Spleen (tissue), 11 donors: Measurements from ENCODE around the gene HMGB3. TPM values are rescaled to one million over a fixed set of nuclear protein-coding genes. Genes with fewer than 3 reads are reported as not detected.
A peak's percentile ranks its signal among the peaks of the same experiment; 100 is the strongest.

Experiments
- DNase-seq: peaks from one replicate; pipeline ENCODE4 v3.0.0-alpha.2; 2020
- H3K27ac ChIP-seq, 8 donors: fragments of 200-600 bp; sonication (generic) in 7 of 8; 1 replicate in 4 of 8; 2 replicates in 4 of 8; pipeline versions ENCODE4 v1.5.0 to v1.8.0; 2016 to 2021; ENCODE audit warnings: inconsistent platforms in 4 of 8, mild to moderate bottlenecking in 4 of 8, moderate library complexity in 1 of 8
- H3K27me3 ChIP-seq, 7 donors: fragments of 200-600 bp; sonication (generic) in 6 of 7; replicated peaks in 1 of 7; 1 replicate in 4 of 7; 2 replicates in 3 of 7; pipeline versions ENCODE4 v1.5.0 to v1.8.0; 2016 to 2021; ENCODE audit warnings: inconsistent platforms in 3 of 7, mild to moderate bottlenecking in 1 of 7
- H3K36me3 ChIP-seq, 6 donors: fragments of 200-600 bp; sonication (generic) in 5 of 6; 1 replicate in 4 of 6; 2 replicates in 2 of 6; pipeline versions ENCODE4 v1.5.0 to v1.8.0; 2016 to 2021; ENCODE audit warnings: inconsistent platforms in 2 of 6
- H3K4me1 ChIP-seq, 6 donors: fragments of 200-600 bp; sonication (generic) in 5 of 6; 1 replicate in 3 of 6; 2 replicates in 3 of 6; pipeline versions ENCODE4 v1.5.0 to v1.8.0; 2016 to 2021; ENCODE audit warnings: inconsistent platforms in 3 of 6
- H3K4me3 ChIP-seq, 8 donors: fragments of 200-600 bp; sonication (generic) in 7 of 8; 1 replicate in 4 of 8; 2 replicates in 4 of 8; pipeline versions ENCODE4 v1.5.0 to v1.8.0; 2016 to 2021; ENCODE audit warnings: inconsistent platforms in 4 of 8, mild to moderate bottlenecking in 4 of 8, moderate library complexity in 2 of 8
- H3K9me3 ChIP-seq, 8 donors: fragments of 200-600 bp; sonication (generic) in 7 of 8; 1 replicate in 4 of 8; 2 replicates in 4 of 8; pipeline versions ENCODE4 v1.5.0 to v1.8.0; 2016 to 2021; ENCODE audit warnings: inconsistent platforms in 4 of 8
- CTCF ChIP-seq, 11 experiments: fragments of 200-600 bp in 7 of 11; fragments of 450-650 bp in 4 of 11; sonication (generic) in 4 of 11; IDR thresholded peaks in 8 of 11; conservative IDR thresholded peaks in 3 of 11; 1 replicate in 7 of 11; 2 replicates in 4 of 11; pipeline versions ENCODE4 v1.4.0 to v1.8.0; 2016 to 2021; ENCODE audit warnings: antibody characterized with exemption in 11 of 11, inconsistent platforms in 4 of 11, mild to moderate bottlenecking in 1 of 11
- POLR2A ChIP-seq, 3 donors: fragments of 450-650 bp; IDR thresholded peaks; one replicate each; pipeline ENCODE4 v1.5.1; 2017; ENCODE audit warnings: antibody characterized with exemption in 3 of 3, mild to moderate bottlenecking in 1 of 3
- POLR2AphosphoS5 ChIP-seq, 3 donors: sonication (generic); formaldehyde crosslinking; IDR thresholded peaks; one replicate each; pipeline ENCODE4 v1.5.1; 2017; ENCODE audit warnings: antibody characterized with exemption in 3 of 3
- WGBS, 5 donors: extraction: QIAGEN DNeasy Blood & Tissue Kit in 3 of 5; methylation state at CpG; one replicate each; pipeline versions ENCODE4 v1.1.5 to v1.1.7; 2013 to 2018; 5-methylcytosine and 5-hydroxymethylcytosine counted together
- intact Hi-C: fragments of 100-400 bp; cut with DNase I; formaldehyde crosslinking; loops from one replicate; pipeline ENCODE4 v1.15.0; 2023; ENCODE audit warnings: low total_unique reads
- polyA plus RNA-seq, 3 donors: library from polyadenylated mRNA; stranded (reverse); fragments of 200-250 nt; gene quantifications; one replicate each; pipeline ENCODE4 v1.2.1, GENCODE V29; 2013
- total RNA-seq, 7 donors: library from RNA; depleted of rRNA in 3 of 7; stranded (reverse); fragments of >200 nt in 3 of 7; fragmentation: NEBNext Ultra II Directional in 4 of 7; extraction: Animal tissue kit (Norgen Biotek cat#: 25700) in 4 of 7; gene quantifications; one replicate each; pipeline versions ENCODE4 v1.1.0 to v1.2.1, GENCODE V29; 2016 to 2021
- donor health status: healthy with polysubstance abuse.
- donor health status: DM: no; HTN: no; CAD: no; lungs with moderate emphysema.
- donor health status: DM: no; HTN: no; CAD: no.
- donor health status: Bipolar disorder and iron deficiency.
- donor health status: healthy.
- donor health status: DM: no; HTN: no; CAD: no.
- donor health status: DM: yes; HTN: yes; CAD: no.

Gene HMGB3
- total and polyA plus RNA-seq, 10 donors, result 5.0 to 27.3 (median 10.1) TPM

DNA sequence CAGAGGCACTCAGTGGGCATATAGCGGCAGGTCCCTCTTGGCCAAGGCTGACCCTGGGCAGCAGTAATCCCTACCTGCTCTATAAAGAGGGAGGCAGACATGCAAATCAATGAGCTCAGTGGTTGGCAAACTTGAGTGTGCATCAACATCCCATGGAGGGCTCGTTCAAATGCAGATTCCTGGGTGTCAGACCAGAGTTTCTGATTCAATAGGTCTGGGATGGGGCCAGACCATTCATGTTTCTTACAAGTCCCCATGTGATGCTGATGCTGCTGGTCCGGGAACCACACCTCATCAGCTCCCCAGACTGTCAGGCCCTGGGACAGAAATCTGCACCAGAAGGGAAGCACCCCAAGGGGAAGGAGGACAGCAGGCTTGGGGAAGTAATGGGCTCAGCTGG, 38.9 kb upstream of the HMGB3 start:
- TF ChIP-seq CTCF (IDR thresholded peaks at IDR 0.05 in 8 of 11, conservative IDR thresholded peaks at IDR 0.05 in 3 of 11) (no peak), POLR2A (IDR thresholded peaks at IDR 0.05) (no peak), POLR2AphosphoS5 (IDR thresholded peaks at IDR 0.05) (no peak)
- DNase-seq, result peak; percentile 46
- 63 to 100% (median 76%) methylated on average over 1 to 3 of the region's 3 CpGs for WGBS, 5 donors
- intact Hi-C loops, result no loop called here
- Histone ChIP-seq H3K4me1 (no peaks in the 10 kb centered on the region), H3K9me3 (no peaks in the 10 kb centered on the region), H3K27ac (no peak overlapping the region), H3K4me3 (no peak overlapping the region), H3K36me3 (no peaks in the 10 kb centered on the region), H3K27me3 (peaks cover 0 to 5% (median 0%) of the 10 kb centered on the region in 7 donors)

- no peak for DNase-seq
- Histone ChIP-seq H3K36me3 (no peaks in the 10 kb centered on the region), H3K9me3 (peaks cover 0 to 6% (median 0%) of the 10 kb centered on the region in 8 donors), H3K27ac (peak overlapping the region in 1 of 8 donors; percentile 46), H3K4me1 (no peaks in the 10 kb centered on the region), H3K4me3 (no peak overlapping the region), H3K27me3 (no peaks in the 10 kb centered on the region)
- TF ChIP-seq CTCF (IDR thresholded peaks at IDR 0.05 in 8 of 11, conservative IDR thresholded peaks at IDR 0.05 in 3 of 11) (no peak), POLR2A (IDR thresholded peaks at IDR 0.05) (no peak), POLR2AphosphoS5 (IDR thresholded peaks at IDR 0.05) (no peak)
- intact Hi-C loops, result no loop called here
- WGBS, 5 donors, result 73 to 86% (median 78%) methylated on average over 1 to 3 of the region's 3 CpGs
Measured at GRCh38 chrX:150954951-150955350, 28.2 kb upstream of the HMGB3 start.

DNA sequence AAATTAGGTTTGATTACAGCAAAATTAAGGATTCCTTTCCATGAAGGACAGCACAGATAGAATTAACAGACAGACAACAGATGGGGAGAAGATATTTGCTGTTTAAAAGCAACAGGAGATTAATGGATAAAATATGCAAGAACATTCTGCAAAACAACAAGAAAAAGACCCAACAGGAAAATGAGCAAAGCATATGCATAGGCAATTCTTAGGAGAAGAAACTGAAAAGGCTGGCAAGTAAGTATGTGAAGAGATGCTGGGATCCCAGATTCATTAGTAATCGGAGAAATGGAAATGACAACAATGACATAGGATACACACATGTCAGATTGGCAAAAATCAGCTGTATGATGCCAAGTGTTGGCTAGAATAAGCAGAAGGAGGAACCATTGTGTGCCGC, 27.5 kb upstream of the HMGB3 start:
- no peaks in the 10 kb centered on the region for H3K36me3 ChIP-seq
- peaks cover 0 to 6% (median 0%) of the 10 kb centered on the region in 8 donors for H3K9me3 ChIP-seq
- WGBS, 5 donors, result 85 to 100% (median 90%) methylated on average over 2 of the region's 2 CpGs
- TF ChIP-seq POLR2A (IDR thresholded peaks at IDR 0.05), result no peak
- TF ChIP-seq POLR2AphosphoS5 (IDR thresholded peaks at IDR 0.05), result no peak
- TF ChIP-seq CTCF (IDR thresholded peaks at IDR 0.05 in 8 of 11, conservative IDR thresholded peaks at IDR 0.05 in 3 of 11), result no peak
- H3K27me3 ChIP-seq, result no peaks in the 10 kb centered on the region
- DNase-seq, result no peak
- H3K27ac ChIP-seq, result no peak overlapping the region
- H3K4me3 ChIP-seq, result no peak overlapping the region
- intact Hi-C loops, result no loop called here
- H3K4me1 ChIP-seq, result no peaks in the 10 kb centered on the region

DNA sequence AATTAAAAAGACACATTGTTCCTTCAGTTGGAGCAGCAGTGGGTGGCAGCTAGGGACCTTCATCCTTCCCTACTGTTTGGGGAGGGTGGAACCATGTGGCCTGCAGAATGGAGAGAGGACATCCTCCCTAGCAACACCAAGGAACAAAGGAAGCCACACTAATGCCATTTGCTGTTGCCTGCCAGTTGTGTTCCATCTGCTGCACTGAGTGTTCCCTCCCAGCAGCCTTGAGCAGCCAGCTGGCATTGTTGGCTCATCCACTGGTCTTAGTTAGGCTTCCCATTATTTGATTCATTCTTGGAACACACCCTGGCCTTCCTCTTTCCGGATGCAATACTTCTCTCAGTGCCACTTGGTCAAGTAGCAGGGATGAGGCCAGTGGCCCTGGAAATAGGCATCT, 25.0 kb upstream of the HMGB3 start:
- WGBS, 5 donors, result 50 to 82% (median 57%) methylated on average over 1 of the region's 1 CpG
- Histone ChIP-seq H3K27ac (peak overlapping the region in 1 of 8 donors; percentile 18), H3K27me3 (no peaks in the 10 kb centered on the region), H3K9me3 (peaks cover 0 to 6% (median 0%) of the 10 kb centered on the region in 8 donors), H3K4me3 (no peak overlapping the region), H3K36me3 (no peaks in the 10 kb centered on the region), H3K4me1 (no peaks in the 10 kb centered on the region)
- TF ChIP-seq CTCF (IDR thresholded peaks at IDR 0.05 in 8 of 11, conservative IDR thresholded peaks at IDR 0.05 in 3 of 11), result no peak
- peak in 2 of 3 donors; percentile 61 to 65 for TF ChIP-seq POLR2AphosphoS5 (IDR thresholded peaks at IDR 0.05)
- intact Hi-C loops, result no loop called here
- DNase-seq, result no peak
